Left ventricle myocardium inferior (tissue), 1 donor: Measurements from ENCODE around the gene DIAPH2. TPM values are rescaled to one million over a fixed set of nuclear protein-coding genes. Genes with fewer than 3 reads are reported as not detected.

ENCODE experiments used
- DNase-seq: peaks from one replicate; pipeline ENCODE4 v3.0.0-alpha.2; 2020
- H3K27ac ChIP-seq: fragments of 200-600 bp; replicated peaks from 2 replicates; pipeline ENCODE4 v1.8.0; 2021
- H3K27me3 ChIP-seq: fragments of 200-600 bp; 2 replicates; pipeline ENCODE4 v1.8.0; 2021; ENCODE audit warnings: low read depth
- H3K36me3 ChIP-seq: fragments of 200-600 bp; 2 replicates; pipeline ENCODE4 v1.8.0; 2021
- H3K4me1 ChIP-seq: fragments of 200-600 bp; 2 replicates; pipeline ENCODE4 v1.8.0; 2021
- H3K4me3 ChIP-seq: fragments of 200-600 bp; 2 replicates; pipeline ENCODE4 v1.8.0; 2021; ENCODE audit warnings: mild to moderate bottlenecking, moderate library complexity
- H3K9me3 ChIP-seq: fragments of 200-600 bp; replicated peaks from 2 replicates; pipeline ENCODE4 v1.8.0; 2021
- intact Hi-C: fragments of 100-400 bp; cut with micrococcal nuclease; formaldehyde crosslinking; loops from one replicate; pipeline ENCODE4 v1.11.0; 2022
- total RNA-seq: library from RNA; stranded (reverse); fragmentation: NEBNext Ultra II Directional; extraction: Animal tissue kit (Norgen Biotek cat#: 25700); gene quantifications from one replicate; pipeline ENCODE4 v1.2.1, GENCODE V29; 2021
- TF ChIP-seq, protein P1 (sequence below): fragments of 200-600 bp; IDR thresholded peaks from 2 replicates; pipeline ENCODE4 v1.8.0; 2021; ENCODE audit warnings: antibody characterized with exemption, mild to moderate bottlenecking, borderline replicate concordance
- donor health status: DM: no; HTN: yes; CAD: no; lungs with severe emphysema.

Gene DIAPH2
- total RNA-seq, 1 donor from 2014 or later, result 9.3 TPM

GRCh38 chrX:96761566-96761965 lies 76.9 kb downstream of the DIAPH2 start:
- TF ChIP-seq, protein P1, sequence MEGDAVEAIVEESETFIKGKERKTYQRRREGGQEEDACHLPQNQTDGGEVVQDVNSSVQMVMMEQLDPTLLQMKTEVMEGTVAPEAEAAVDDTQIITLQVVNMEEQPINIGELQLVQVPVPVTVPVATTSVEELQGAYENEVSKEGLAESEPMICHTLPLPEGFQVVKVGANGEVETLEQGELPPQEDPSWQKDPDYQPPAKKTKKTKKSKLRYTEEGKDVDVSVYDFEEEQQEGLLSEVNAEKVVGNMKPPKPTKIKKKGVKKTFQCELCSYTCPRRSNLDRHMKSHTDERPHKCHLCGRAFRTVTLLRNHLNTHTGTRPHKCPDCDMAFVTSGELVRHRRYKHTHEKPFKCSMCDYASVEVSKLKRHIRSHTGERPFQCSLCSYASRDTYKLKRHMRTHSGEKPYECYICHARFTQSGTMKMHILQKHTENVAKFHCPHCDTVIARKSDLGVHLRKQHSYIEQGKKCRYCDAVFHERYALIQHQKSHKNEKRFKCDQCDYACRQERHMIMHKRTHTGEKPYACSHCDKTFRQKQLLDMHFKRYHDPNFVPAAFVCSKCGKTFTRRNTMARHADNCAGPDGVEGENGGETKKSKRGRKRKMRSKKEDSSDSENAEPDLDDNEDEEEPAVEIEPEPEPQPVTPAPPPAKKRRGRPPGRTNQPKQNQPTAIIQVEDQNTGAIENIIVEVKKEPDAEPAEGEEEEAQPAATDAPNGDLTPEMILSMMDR, result no peak
- Histone ChIP-seq H3K27ac (no peak overlapping the region), H3K36me3 (peaks cover 5% of the 10 kb centered on the region), H3K9me3 (no peaks in the 10 kb centered on the region), H3K4me3 (no peak overlapping the region), H3K4me1 (peaks cover 5% of the 10 kb centered on the region), H3K27me3 (no peaks in the 10 kb centered on the region)
- no peak for DNase-seq
- intact Hi-C loops, result no loop called here

GRCh38 chrX:96763608-96764007 lies 79.0 kb downstream of the DIAPH2 start:
- no peaks in the 10 kb centered on the region for H3K27me3 ChIP-seq
- TF ChIP-seq, protein P1, result no peak
- DNase-seq, result no peak
- H3K4me3 ChIP-seq, result no peak overlapping the region
- H3K27ac ChIP-seq, result no peak overlapping the region
- H3K36me3 ChIP-seq, result no peaks in the 10 kb centered on the region
- no peaks in the 10 kb centered on the region for H3K9me3 ChIP-seq
- intact Hi-C loops, result no loop called here
- H3K4me1 ChIP-seq, result peaks cover 5% of the 10 kb centered on the region

GRCh38 chrX:96764864-96765263 lies 80.2 kb downstream of the DIAPH2 start:
- TF ChIP-seq, protein P1, result no peak
- no peaks in the 10 kb centered on the region for H3K27me3 ChIP-seq
- DNase-seq, result no peak
- no peaks in the 10 kb centered on the region for H3K36me3 ChIP-seq
- no peaks in the 10 kb centered on the region for H3K9me3 ChIP-seq
- no peak overlapping the region for H3K27ac ChIP-seq
- intact Hi-C loops, result no loop called here
- peaks cover 5% of the 10 kb centered on the region for H3K4me1 ChIP-seq
- H3K4me3 ChIP-seq, result no peak overlapping the region

GRCh38 chrX:96770315-96770714 lies 85.7 kb downstream of the DIAPH2 start:
- intact Hi-C loops, result no loop called here
- TF ChIP-seq, protein P1, result peak; percentile 51
- no peaks in the 10 kb centered on the region for H3K4me1 ChIP-seq
- H3K27me3 ChIP-seq, result no peaks in the 10 kb centered on the region
- H3K4me3 ChIP-seq, result no peak overlapping the region
- H3K9me3 ChIP-seq, result no peaks in the 10 kb centered on the region
- H3K36me3 ChIP-seq, result no peaks in the 10 kb centered on the region
- H3K27ac ChIP-seq, result no peak overlapping the region
- DNase-seq, result no peak

DNA sequence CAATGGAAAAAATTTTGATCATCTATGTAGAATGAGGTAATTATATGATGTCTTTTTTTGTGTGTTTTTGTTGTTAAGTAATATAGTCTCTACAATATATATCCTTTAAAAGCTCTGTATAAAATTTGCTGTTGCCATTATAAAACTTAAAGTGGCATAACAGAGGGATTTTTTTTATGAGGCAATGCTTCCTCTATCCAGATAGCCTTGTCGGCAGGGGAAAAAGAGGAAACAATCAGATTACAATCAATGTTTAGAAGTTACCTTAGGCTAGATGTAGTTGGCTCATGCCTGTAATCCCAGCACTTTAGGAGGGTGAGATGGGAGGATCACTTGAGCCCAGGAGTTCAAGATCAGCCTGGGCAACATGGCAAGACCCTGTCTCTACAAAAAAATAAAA lies 86.8 kb downstream of the DIAPH2 start:
- no peaks in the 10 kb centered on the region for H3K27me3 ChIP-seq
- no peaks in the 10 kb centered on the region for H3K9me3 ChIP-seq
- H3K4me1 ChIP-seq, result no peaks in the 10 kb centered on the region
- no peak for DNase-seq
- no peak overlapping the region for H3K27ac ChIP-seq
- H3K36me3 ChIP-seq, result no peaks in the 10 kb centered on the region
- TF ChIP-seq, protein P1, result no peak
- no peak overlapping the region for H3K4me3 ChIP-seq
- intact Hi-C loops, result no loop called here

DNA sequence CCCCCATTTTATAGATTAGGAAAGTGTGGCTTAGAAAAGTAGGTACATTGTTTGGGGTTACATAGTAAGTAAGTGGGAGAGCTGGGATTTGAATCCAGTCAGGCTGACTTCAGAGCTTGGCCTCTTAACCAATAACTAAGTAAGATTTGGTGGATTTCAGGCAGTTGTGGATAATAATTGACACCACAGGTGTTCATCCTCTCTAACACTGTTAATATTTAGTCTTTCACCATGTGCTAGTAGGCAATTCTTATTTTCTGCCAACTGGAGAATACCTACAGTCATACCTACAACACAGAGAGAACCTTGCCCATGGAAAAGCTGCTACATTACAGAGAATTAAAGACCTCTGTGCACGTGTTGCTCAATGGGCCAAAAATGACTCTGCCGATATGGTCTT lies 89.5 kb downstream of the DIAPH2 start:
- Histone ChIP-seq H3K36me3 (no peaks in the 10 kb centered on the region), H3K9me3 (no peaks in the 10 kb centered on the region), H3K4me1 (no peaks in the 10 kb centered on the region), H3K27me3 (no peaks in the 10 kb centered on the region), H3K27ac (no peak overlapping the region), H3K4me3 (no peak overlapping the region)
- intact Hi-C loops, result no loop called here
- TF ChIP-seq, protein P1, result no peak
- DNase-seq, result no peak
